ENCODE data around the gene RPGRIP1.

RPGRIP1 gene

GRCh38 chr14:21279783-21280182, at the start of gene RPGRIP1:
RPGRIP1 (plus strand) TSS chr14:21280083; CDS start chr14:21287977, 7,894 bp downstream.
- no peaks in the 10 kb centered on the region for H3K9me3 ChIP-seq (ENCODE audit: low read length)
- H3K27me3 ChIP-seq (ENCODE audit: control insufficient read depth in 1 of 2, insufficient read depth in 2 of 2, low read length in 2 of 2), result no peaks in the 10 kb centered on the region
- H3K9ac ChIP-seq (ENCODE audit: low read length), result no peak within 1 kb of the TSS
- no peak within 1 kb of the TSS for H3K4me3 ChIP-seq (ENCODE audit: low read depth in 1 of 2, low read length in 2 of 2)
- no peaks in the 10 kb centered on the region for H3K36me3 ChIP-seq (ENCODE audit: insufficient read depth, low read length)
- no peaks in the 10 kb centered on the region for H3K4me1 ChIP-seq (ENCODE audit: insufficient read depth, low read length)
- no peak within 1 kb of the TSS for H3K27ac ChIP-seq (ENCODE audit: low read depth, low read length)

DNA sequence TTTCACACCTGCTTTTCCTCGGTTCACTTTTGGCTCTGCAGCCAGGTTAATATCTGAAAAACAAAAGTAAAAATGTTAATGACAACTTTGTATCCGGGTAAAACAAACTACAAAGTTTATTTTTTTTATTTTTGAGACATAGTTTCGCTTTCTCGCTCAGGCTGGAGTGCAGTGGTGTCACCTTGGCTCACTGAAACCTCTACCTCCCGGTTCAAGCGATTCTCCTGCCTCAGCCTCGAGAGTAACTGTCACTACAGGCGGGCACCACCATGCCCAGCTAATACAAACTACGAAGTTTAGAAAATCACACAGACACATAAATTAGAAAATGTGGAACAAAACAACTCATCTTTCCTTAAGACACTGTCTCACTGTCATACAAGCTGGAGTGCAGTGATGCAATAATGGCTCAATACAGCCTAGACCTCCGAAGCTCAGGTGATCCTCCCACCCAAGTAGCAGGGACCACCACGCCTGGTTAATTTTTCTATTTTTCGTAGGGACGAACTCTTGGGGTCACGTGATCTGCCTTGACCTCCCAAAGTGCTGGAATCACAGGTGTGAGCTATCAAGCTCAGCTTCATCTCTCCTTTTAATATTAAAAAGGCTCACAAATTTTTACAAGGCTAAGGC, 48.7 kb upstream of the RPGRIP1 start:
- H3K4me3 ChIP-seq (ENCODE audit: low read depth in 1 of 2, low read length in 2 of 2), result no peak overlapping the region
- peaks cover 42% of the 10 kb centered on the region for H3K4me1 ChIP-seq (ENCODE audit: insufficient read depth, low read length)
- no peak overlapping the region for H3K9ac ChIP-seq (ENCODE audit: low read length)
- no peaks in the 10 kb centered on the region for H3K27me3 ChIP-seq (ENCODE audit: control insufficient read depth in 1 of 2, insufficient read depth in 2 of 2, low read length in 2 of 2)
- H3K9me3 ChIP-seq (ENCODE audit: low read length), result no peaks in the 10 kb centered on the region
- no peak overlapping the region for H3K27ac ChIP-seq (ENCODE audit: low read depth, low read length)
- H3K36me3 ChIP-seq (ENCODE audit: insufficient read depth, low read length), result peaks cover 57% of the 10 kb centered on the region

DNA sequence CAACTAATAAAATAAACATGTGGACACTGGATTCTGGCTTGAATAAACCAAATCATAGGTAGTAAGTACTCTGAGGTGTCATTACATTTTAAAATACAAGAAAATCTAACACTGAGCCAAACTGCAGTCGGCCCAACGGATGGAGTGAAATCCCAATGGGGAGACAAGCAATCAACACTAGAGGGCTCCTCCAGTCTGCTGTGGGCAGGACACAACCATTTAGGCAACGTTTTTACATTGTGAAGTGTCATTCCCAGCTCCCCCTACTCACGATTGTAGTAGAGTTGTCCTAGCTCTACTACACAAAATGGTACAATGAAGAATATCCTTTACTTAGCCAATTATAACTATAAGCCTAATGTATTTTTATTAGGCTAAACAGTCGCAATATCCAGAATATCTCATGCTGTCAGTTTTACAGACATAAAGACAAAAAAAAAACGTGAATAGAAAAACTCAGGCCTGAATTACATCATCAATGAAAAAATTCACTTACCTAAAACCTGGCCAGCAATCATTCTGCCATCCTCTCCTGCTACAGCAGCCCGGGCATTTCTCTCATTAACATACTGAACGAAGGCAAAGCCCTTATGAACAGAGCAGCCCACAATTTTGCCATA, 46.3 kb upstream of the RPGRIP1 start:
- peaks cover 42% of the 10 kb centered on the region for H3K36me3 ChIP-seq (ENCODE audit: insufficient read depth, low read length)
- peaks cover 53% of the 10 kb centered on the region for H3K4me1 ChIP-seq (ENCODE audit: insufficient read depth, low read length)

GRCh38 chr14:21234112-21234511, 45.8 kb upstream of the RPGRIP1 start:
- Histone ChIP-seq H3K9me3 (ENCODE audit: low read length) (no peaks in the 10 kb centered on the region), H3K27ac (ENCODE audit: low read depth, low read length) (no peak overlapping the region), H3K27me3 (ENCODE audit: control insufficient read depth in 1 of 2, insufficient read depth in 2 of 2, low read length in 2 of 2) (no peaks in the 10 kb centered on the region), H3K4me1 (ENCODE audit: insufficient read depth, low read length) (peaks cover 53% of the 10 kb centered on the region), H3K4me3 (ENCODE audit: low read depth in 1 of 2, low read length in 2 of 2) (no peak overlapping the region), H3K9ac (ENCODE audit: low read length) (no peak overlapping the region), H3K36me3 (ENCODE audit: insufficient read depth, low read length) (peaks cover 42% of the 10 kb centered on the region)

More for the DNA sequence above, 46.3 kb upstream of the RPGRIP1 start:
- H3K27ac ChIP-seq (ENCODE audit: low read depth, low read length), result no peak overlapping the region
- H3K9me3 ChIP-seq (ENCODE audit: low read length), result no peaks in the 10 kb centered on the region
- H3K27me3 ChIP-seq (ENCODE audit: control insufficient read depth in 1 of 2, insufficient read depth in 2 of 2, low read length in 2 of 2), result no peaks in the 10 kb centered on the region
- H3K9ac ChIP-seq (ENCODE audit: low read length), result no peak overlapping the region
- no peak overlapping the region for H3K4me3 ChIP-seq (ENCODE audit: low read depth in 1 of 2, low read length in 2 of 2)

GRCh38 chr14:21236948-21237797, 42.7 kb upstream of the RPGRIP1 start:
- Histone ChIP-seq H3K9ac (ENCODE audit: low read length) (no peak overlapping the region), H3K4me3 (ENCODE audit: low read depth in 1 of 2, low read length in 2 of 2) (no peak overlapping the region), H3K36me3 (ENCODE audit: insufficient read depth, low read length) (peaks cover 22% of the 10 kb centered on the region), H3K27ac (ENCODE audit: low read depth, low read length) (no peak overlapping the region), H3K4me1 (ENCODE audit: insufficient read depth, low read length) (peaks cover 58% of the 10 kb centered on the region), H3K9me3 (ENCODE audit: low read length) (no peaks in the 10 kb centered on the region), H3K27me3 (ENCODE audit: control insufficient read depth in 1 of 2, insufficient read depth in 2 of 2, low read length in 2 of 2) (no peaks in the 10 kb centered on the region)

DNA sequence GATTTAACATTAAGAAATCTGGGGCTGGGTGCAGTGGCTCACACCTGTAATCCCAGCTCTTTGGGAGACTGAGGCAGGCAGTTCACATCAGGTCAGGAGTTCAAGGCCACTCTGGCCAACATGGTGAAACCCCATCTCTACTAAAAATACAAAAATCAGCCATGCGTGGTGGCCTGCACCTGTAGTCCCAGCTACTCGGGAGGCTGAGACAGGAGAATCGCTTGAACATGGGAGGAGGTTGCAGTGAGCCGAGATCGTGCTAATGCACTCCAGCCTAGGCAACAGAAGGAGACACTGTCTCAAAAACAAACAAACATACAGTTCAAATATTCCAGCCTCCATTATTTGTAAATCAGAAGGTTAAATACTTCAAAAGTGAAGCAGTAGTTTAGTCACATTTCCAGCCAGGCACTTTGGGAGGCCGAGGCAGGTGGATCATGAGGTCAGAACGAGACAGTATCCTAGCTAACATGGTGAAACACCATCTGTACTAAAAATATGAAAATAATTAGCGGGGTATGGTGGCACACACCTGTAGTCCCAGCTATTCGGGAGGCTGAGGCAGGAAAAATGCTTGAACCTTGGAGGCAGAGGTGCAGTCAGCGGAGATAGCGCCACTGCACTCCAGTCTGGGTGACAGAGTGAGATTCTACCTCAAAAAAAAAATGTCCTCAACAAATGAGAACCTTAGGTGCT, 40.9 kb upstream of the RPGRIP1 start:
- H3K4me1 ChIP-seq (ENCODE audit: insufficient read depth, low read length), result peaks cover 45% of the 10 kb centered on the region
- H3K9ac ChIP-seq (ENCODE audit: low read length), result no peak overlapping the region
- no peaks in the 10 kb centered on the region for H3K9me3 ChIP-seq (ENCODE audit: low read length)
- H3K4me3 ChIP-seq (ENCODE audit: low read depth in 1 of 2, low read length in 2 of 2), result no peak overlapping the region
- no peak overlapping the region for H3K27ac ChIP-seq (ENCODE audit: low read depth, low read length)
- H3K27me3 ChIP-seq (ENCODE audit: control insufficient read depth in 1 of 2, insufficient read depth in 2 of 2, low read length in 2 of 2), result no peaks in the 10 kb centered on the region
- peaks cover 7% of the 10 kb centered on the region for H3K36me3 ChIP-seq (ENCODE audit: insufficient read depth, low read length)

GRCh38 chr14:21240417-21240816, 39.5 kb upstream of the RPGRIP1 start:
- Histone ChIP-seq H3K4me3 (ENCODE audit: low read depth in 1 of 2, low read length in 2 of 2) (no peak overlapping the region), H3K27me3 (ENCODE audit: control insufficient read depth in 1 of 2, insufficient read depth in 2 of 2, low read length in 2 of 2) (no peaks in the 10 kb centered on the region), H3K9me3 (ENCODE audit: low read length) (no peaks in the 10 kb centered on the region), H3K4me1 (ENCODE audit: insufficient read depth, low read length) (peaks cover 42% of the 10 kb centered on the region), H3K9ac (ENCODE audit: low read length) (no peak overlapping the region), H3K36me3 (ENCODE audit: insufficient read depth, low read length) (peaks cover 15% of the 10 kb centered on the region), H3K27ac (ENCODE audit: low read depth, low read length) (no peak overlapping the region)

GRCh38 chr14:21241218-21241819, 38.6 kb upstream of the RPGRIP1 start:
- H3K4me1 ChIP-seq (ENCODE audit: insufficient read depth, low read length), result peaks cover 33% of the 10 kb centered on the region
- no peak overlapping the region for H3K9ac ChIP-seq (ENCODE audit: low read length)
- H3K4me3 ChIP-seq (ENCODE audit: low read depth in 1 of 2, low read length in 2 of 2), result no peak overlapping the region
- H3K27ac ChIP-seq (ENCODE audit: low read depth, low read length), result no peak overlapping the region
- no peaks in the 10 kb centered on the region for H3K27me3 ChIP-seq (ENCODE audit: control insufficient read depth in 1 of 2, insufficient read depth in 2 of 2, low read length in 2 of 2)
- H3K9me3 ChIP-seq (ENCODE audit: low read length), result no peaks in the 10 kb centered on the region
- peaks cover 15% of the 10 kb centered on the region for H3K36me3 ChIP-seq (ENCODE audit: insufficient read depth, low read length)

GRCh38 chr14:21244544-21244943, 35.3 kb upstream of the RPGRIP1 start:
- peaks cover 17% of the 10 kb centered on the region for H3K36me3 ChIP-seq (ENCODE audit: insufficient read depth, low read length)
- H3K9ac ChIP-seq (ENCODE audit: low read length), result no peak overlapping the region
- H3K9me3 ChIP-seq (ENCODE audit: low read length), result no peaks in the 10 kb centered on the region
- H3K27me3 ChIP-seq (ENCODE audit: control insufficient read depth in 1 of 2, insufficient read depth in 2 of 2, low read length in 2 of 2), result no peaks in the 10 kb centered on the region
- no peak overlapping the region for H3K4me3 ChIP-seq (ENCODE audit: low read depth in 1 of 2, low read length in 2 of 2)
- peaks cover 26% of the 10 kb centered on the region for H3K4me1 ChIP-seq (ENCODE audit: insufficient read depth, low read length)
- H3K27ac ChIP-seq (ENCODE audit: low read depth, low read length), result no peak overlapping the region

GRCh38 chr14:21245813-21246212, 34.1 kb upstream of the RPGRIP1 start:
- Histone ChIP-seq H3K27ac (ENCODE audit: low read depth, low read length) (no peak overlapping the region), H3K27me3 (ENCODE audit: control insufficient read depth in 1 of 2, insufficient read depth in 2 of 2, low read length in 2 of 2) (no peaks in the 10 kb centered on the region), H3K9ac (ENCODE audit: low read length) (no peak overlapping the region), H3K4me1 (ENCODE audit: insufficient read depth, low read length) (peaks cover 20% of the 10 kb centered on the region), H3K9me3 (ENCODE audit: low read length) (no peaks in the 10 kb centered on the region), H3K4me3 (ENCODE audit: low read depth in 1 of 2, low read length in 2 of 2) (no peak overlapping the region), H3K36me3 (ENCODE audit: insufficient read depth, low read length) (peaks cover 26% of the 10 kb centered on the region)

GRCh38 chr14:21248338-21248737, 31.5 kb upstream of the RPGRIP1 start:
- H3K4me1 ChIP-seq (ENCODE audit: insufficient read depth, low read length), result peaks cover 16% of the 10 kb centered on the region
- no peak overlapping the region for H3K27ac ChIP-seq (ENCODE audit: low read depth, low read length)
- H3K9me3 ChIP-seq (ENCODE audit: low read length), result no peaks in the 10 kb centered on the region
- H3K36me3 ChIP-seq (ENCODE audit: insufficient read depth, low read length), result peaks cover 30% of the 10 kb centered on the region
- no peak overlapping the region for H3K9ac ChIP-seq (ENCODE audit: low read length)
- H3K27me3 ChIP-seq (ENCODE audit: control insufficient read depth in 1 of 2, insufficient read depth in 2 of 2, low read length in 2 of 2), result no peaks in the 10 kb centered on the region
- H3K4me3 ChIP-seq (ENCODE audit: low read depth in 1 of 2, low read length in 2 of 2), result no peak overlapping the region

All from muscle layer of colon (tissue), 2 donors.